Stimulated activated CD4-positive, alpha-beta T cell treated with anti-CD3 and anti-CD28 coated beads, Interleukin-1b, Interleukin-23, amount 100 ng/mL, for 4 hours (primary cell): ENCODE measurements around the gene KLF7.

Experiments
- DNase-seq, 2 donors: peaks; one replicate each; pipeline ENCODE4 v3.0.0-alpha.2; 2020; ENCODE audit warnings: low read depth in 2 of 2

The KLF7 gene

DNA sequence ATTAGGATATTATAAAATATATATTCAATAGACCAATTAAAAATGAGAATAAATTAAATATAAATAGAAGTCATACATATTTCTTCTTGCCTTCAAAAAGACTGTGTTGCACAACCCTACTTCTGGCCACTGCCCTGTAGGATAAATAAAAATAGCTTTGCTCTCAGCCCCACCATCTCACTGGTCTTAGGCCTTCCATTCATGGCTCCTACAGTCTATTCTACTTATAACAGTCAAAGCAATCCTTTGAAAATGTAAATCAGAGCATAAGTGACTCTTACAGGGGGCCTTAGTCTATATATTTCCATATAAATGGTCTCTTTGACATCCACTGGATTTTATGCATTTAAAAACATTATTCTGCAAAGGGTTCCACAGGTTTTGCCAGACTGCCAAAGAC, 72.9 kb downstream of the KLF7 start:
- DNase-seq = no peak

DNA sequence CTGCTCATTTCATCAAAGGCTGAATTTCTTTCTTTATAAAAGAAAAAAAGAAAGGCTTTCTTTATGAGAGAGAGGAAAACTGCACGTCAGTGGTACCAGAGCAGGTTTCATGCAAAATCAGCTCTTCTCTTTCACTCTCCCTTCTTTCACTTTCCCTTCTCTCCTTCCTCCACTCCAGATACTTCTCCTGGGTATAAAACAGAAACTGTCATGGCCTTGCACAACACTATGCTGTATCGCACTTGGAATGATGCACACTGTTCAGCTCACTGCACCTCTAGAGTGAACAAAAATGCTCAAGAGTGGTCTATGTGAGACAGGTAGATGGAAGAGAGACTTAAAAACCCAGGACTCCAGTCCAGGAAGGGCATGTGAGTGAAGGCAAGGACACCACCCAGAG, 73.8 kb downstream of the KLF7 start:
- no peak for DNase-seq

DNA sequence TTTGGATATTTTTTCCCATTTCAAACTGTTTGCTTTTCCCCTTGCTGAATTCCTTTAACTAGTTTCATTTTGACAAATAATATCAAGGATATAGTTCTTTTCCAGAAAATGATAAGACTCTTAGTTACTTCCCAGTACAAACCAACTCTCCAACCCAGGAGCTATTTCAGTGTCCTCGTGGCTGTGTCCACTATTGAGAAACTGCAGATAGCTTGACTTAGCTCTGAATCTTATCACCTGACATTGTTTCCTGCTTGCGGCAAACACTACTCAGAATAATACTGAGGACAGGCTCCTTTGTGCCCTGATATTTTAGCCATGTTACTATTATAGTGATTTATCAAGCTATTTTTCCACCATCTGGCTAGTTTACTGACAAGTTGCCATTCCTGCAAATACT, 74.6 kb downstream of the KLF7 start:
- DNase-seq = no peak

DNA sequence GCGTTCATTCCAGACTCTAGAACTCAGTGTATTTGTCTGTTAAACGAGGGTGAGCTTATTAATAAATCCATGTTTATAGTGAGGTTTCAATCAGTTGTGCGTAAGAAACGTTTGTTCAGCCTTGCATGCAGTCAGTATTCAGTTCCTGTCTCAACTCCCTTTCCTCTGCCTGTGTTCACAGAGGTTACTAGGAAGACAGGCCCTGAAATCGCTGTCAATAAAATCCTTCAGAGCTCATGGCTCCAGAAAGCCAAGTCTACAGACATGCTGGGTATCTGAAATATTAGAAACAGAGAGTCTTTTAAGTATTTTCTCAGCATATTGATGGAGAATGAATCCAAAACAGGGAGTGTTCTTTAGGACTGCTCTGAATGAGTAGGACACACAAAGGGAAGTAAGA, 75.4 kb downstream of the KLF7 start:
- DNase-seq = no peak

DNA sequence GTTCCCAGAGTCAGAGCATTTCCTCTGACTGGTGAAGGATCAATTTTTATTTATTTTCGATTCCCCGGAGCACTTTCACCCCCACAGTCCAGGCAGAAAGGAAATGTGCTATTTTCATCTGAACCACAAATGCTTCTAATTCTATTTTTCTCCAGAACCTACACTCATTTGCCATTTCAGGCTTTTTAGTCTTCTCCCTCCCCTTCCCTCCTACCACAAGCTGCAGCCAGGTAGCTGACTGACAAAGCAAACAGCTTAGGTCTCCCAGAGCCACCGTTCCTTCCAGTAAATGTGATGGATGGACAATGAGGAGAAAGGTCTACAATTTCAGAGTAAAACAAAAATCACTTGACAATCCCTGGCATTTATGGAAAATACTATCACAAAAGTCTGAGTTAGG, 76.9 kb downstream of the KLF7 start:
- DNase-seq = no peak

DNA sequence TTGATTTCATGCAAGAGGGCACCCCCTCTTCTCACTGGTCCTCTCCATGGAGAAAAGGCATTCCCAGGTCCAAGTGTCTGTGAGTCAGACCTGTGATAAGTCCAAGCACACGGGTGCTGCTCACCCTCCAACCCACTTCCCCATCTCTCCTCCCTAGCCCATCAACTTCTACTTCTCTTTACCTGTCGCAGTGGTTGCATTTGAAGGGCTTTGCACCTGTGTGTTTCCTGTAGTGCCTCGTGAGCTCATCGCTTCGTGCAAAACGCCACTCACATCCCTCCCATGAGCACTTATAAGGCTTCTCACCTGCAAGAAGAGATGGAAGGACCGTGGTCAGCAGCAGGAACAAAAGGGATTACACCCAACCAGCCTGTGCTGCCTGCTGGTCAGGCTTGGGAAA, 77.5 kb downstream of the KLF7 start:
- DNase-seq = no peak

DNA sequence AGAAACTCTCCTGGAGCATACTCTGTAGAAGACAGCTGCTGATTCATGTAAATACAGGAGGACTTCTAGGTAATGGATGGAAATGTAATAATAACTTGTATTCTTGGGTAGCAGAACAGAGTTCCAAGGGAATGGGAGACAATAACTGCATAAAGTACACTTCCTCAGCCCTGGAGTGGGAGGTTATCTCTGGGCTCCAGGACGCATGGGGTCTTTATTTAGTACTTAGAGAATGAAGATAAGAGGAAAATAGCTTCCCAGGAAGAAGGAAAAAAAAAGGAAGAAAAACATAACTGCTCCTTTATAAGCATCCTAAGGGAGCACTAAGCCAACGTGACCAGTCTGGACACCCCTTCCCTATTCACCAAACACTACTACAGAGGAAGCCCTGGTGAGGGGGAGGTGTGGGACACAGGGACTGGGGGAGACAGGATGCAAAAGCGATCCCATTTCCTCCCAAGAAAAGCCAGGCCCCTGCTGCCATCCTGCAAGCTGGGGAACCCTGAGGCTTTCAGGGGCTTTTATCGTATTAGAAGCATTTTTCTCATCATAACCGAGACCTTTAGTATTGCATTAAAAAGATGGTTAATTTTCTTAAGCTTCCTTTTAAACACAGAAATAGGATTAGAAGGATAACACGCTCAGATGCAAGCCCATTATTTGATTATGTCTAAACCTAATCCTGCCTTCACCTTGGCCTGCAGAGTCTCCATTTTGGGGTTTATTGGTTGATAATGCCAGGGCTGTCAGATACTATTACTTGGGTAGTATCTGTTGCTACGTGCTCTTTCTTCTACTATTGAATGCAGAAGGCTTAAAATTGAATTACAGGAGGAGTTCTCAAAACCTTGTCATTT, 78.5 kb downstream of the KLF7 start:
- DNase-seq = no peak

DNA sequence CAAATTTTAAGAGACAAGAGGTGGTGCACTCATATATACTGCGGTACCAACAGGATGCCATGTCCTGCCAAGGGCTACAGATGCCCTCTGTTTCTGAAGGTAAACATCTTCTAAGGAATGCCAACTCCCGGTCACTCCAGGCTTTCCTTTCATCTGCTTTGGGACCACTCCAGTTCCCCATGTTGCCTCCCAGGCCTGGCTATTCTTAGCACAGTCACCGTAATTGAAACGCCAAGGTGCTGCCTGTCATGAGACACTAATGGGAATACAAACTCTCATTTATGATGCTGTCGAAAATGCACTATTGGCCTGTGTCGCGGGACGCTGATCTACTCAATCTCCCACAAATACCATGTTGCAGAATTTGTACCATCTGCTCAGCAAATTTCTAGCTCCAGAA, 79.6 kb downstream of the KLF7 start:
- DNase-seq = no peak

DNA sequence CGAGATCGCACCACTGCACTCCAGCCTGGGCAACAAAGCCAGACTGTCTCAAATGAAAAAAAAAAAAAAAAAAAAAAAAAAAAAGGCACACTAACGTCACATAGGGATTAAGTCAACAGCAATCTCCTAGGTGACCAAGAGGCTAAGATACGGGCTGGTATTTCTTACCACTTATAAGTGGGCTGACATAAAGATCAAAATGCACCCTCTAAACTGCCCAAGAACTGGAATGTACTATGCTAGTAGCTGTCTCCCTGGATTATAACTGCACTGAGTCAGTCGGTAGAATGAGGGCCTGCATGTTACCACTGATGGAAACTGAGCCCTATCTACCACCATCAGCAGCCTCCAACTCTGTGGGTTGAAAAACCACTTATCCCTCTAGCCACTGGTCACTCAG, 80.6 kb downstream of the KLF7 start:
- DNase-seq = no peak

DNA sequence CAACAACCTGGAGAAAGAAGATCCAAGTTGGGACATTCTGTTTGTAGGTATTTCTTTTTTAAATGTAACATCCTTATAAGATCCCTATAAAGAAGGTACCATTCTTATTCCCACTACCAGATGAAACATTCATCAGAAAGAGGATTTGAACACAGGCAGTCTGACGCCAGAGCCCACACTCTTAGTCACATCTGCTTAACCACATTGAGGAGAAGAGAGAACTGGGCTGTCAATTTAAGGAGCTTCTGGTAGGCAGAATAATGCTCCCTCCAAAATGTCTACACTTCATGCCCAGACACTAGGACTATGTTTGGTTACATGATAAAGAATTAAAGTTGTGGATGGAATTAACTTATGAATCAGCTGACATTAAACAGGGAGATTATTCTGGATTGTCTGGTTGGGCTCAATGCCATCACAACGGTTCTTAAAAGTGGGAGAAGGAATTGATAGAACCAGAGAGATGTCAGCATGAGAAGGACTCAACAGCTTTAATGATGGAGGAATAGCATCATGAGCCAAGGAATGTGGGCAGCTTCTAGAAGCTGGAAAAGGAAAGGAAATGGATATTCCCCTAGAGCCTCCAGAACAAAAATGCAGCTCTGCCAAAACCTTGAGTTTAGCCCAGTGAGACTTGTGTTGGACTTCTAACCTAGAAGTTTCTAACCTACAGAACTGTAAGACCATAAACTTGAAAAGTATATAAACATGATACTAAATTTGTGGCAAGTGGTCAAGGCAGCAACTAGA, 82.2 kb downstream of the KLF7 start:
- no peak for DNase-seq

DNA sequence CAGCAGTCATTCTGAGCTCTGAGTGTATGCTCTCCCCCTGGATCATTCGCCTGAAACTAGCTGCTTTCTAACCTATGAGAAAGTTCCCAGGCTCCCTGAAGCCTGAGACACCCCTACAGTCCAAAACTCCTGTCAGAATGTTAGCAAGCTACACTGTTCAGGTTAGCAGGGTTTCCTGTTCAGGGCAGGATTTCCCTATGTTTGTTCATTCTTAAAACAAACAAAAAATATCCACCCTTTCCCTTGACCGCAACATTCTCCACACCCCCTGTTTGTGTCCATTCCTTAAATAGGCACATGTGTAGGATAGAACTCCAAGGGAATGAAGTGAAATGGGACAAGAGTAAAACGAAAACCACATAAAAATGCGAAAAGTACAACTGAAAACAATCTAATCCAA, 83.1 kb downstream of the KLF7 start:
- no peak for DNase-seq

DNA sequence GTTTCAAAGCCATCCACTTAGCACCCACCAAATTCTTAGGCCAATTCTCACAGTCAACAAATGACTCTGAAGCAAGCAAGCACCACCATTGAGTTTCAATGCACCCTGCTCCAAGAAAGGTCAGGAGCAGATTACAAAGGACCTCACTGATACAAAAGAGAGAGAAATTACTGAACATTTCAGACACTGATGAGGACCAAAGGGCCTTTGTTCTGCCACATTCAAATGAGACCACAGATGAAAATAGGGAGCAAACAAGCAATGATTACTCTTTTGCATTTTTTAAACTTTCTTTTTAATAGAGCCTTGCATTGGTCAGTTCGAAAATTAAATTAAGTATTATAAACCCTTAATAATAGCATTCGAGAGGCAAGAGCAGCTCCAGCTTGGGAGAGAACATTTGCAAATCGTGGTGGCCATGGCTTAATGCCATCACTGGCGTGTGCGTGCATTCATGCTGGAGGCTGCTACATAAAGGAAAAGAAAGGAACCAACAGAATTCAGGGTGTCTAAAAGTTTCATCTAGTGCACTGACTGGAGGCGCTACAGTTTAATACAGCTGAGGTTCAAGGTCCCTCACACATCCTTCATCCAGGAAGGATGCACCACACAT, 87.5 kb downstream of the KLF7 start:
- DNase-seq = no peak

DNA sequence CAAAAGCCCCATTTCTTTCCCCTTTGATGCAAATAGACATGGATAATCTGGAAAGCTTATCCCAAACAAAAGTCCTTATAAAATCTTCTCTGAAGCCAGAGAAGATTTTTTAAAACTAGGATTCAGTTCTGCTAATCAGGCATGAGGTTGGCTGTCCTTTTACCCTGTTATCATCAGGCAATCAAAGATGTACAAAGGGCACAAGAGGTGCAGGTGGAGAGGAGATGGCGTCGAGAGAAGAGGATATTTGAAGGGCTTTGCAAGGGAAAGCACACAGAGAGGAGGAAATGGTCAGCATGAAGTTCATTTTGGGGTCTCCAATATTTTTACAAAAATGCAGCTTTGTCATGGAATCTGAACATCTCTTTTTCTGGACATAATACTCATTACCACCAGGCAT, 88.5 kb downstream of the KLF7 start:
- no peak for DNase-seq

DNA sequence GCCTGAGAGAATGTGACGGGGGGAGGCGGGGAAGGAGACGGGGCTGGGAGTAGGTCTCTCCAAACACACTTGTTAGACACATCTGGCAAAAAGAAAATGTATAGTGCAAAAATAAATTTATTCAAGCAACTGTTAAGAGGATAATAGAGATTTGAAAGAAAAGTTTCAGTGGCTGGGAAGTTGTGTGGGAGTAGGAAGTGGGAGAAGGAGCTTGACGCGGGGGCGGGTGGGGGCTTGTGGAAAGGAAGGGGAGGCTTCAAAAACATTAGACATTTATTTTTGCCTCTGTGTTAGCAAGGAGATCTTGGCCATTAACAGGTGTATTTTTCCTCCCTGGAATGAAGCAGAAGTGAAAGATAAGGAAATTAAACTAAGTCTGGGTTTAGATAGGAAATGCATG, 90.3 kb downstream of the KLF7 start:
- no peak for DNase-seq

DNA sequence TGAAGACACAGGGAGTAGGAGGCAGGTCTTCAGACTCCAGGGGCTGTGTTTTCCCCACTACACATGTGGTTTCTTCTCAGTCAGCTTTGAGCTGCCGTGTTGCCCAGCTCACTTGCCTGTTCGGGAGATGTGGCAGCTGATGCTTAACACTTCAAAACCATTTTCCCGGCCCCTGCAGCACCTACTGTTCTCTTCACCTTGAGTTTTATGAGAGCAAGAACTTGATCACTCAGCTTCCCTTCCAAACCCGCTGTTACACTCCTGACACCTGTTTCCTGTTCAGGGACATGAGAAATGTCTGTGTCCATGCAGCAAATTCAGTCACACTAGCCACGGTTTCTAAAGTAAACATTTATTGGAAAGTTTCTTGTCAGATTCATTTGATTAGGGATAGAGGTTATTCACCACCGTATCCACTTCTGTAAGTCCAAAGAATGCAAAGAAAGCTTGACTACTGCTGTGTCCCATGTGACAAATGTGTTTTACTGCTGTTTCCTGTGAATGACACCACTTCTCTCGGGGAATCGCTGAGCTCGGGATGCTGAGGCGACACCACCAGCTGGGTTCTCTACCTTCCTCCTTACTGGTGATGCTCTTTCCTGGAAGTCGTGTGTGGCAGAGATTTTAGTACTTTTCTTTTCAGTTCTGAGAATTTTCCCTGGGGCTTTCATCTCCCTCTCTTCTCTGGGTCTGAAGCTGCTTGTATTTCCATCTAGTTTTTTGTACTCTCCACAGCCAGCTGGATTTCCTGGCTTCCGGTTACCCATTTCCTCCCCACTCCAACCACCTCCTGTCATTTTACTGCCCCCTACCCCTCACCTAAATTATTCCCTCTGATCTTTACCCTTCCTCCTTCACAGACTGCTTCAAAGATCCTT, 91.7 kb downstream of the KLF7 start:
- peak; percentile 13 to 18 for DNase-seq

DNA sequence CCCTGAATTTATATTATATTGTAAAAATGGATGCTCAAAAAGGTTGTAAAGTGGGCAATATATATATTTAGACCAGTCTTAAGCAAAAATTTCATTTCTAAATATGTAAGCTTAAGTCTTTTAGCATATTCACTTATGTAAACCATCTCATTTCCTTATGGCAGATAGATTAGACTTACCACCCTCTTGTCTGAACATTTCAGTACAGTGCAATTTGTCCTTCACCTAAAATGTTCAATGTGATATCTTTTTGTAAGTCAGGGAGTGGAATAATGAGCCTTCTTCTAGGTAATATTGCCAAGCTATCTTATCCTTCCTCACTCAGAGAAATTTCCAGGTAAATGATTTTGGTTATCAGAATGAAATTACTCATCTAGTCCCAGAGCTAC, 92.3 kb downstream of the KLF7 start:
- DNase-seq = no peak

DNA sequence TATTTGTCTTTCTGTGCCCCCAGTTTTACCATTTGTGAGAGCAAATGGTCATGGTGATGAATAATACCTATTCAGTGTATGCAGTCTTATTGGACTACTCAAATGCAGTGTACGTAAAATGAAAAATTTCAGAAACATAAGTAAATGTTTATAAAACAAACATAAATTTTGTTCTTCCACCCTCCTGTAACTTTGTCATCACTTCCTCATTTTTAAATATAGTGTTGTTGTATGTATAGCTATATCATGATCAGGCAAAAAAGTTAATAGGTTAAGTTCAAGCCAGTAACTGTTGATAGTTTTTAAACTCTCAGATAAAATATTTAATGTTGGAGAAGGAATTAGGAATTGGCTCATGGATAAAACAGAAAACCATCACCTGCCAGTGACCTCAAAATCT, 93.2 kb downstream of the KLF7 start:
- no peak for DNase-seq

DNA sequence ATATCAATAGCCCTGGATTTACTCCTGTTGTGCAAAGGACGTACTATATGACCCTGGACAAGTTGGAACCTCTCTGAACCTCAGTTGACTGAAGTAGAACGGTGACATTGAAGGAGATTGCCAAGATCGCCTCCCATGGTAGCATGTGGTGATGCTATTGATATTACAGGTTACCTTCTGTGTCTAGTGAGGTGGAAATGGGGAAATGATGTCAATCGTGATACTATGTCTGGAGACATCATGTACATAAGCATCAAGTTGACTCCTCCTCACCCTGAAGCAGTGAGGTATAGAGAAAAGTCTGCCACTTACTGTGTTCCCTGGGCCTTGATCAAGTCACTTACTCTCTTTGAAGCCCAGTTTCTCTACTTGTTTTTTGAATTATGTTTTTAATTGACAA, 93.9 kb downstream of the KLF7 start:
- DNase-seq = no peak

DNA sequence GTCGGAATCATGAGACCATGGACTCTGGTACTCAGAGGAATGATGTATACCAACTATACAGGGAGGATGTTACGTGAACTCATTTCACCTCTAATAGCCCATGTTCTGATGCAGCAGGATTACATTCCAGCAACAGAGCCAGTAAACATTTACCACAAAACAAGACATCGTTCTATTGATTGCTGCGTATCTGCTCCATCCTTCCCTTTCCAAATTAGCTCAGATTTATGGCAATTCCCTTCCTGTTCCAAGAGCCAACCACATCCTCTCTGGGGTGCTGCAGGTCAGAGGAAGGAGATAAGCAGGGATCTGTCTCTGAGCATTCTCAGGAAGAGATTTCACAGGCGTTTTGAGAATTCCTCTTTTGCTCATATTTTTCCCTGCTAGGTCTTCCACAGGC, 98.3 kb downstream of the KLF7 start:
- no peak for DNase-seq

DNA sequence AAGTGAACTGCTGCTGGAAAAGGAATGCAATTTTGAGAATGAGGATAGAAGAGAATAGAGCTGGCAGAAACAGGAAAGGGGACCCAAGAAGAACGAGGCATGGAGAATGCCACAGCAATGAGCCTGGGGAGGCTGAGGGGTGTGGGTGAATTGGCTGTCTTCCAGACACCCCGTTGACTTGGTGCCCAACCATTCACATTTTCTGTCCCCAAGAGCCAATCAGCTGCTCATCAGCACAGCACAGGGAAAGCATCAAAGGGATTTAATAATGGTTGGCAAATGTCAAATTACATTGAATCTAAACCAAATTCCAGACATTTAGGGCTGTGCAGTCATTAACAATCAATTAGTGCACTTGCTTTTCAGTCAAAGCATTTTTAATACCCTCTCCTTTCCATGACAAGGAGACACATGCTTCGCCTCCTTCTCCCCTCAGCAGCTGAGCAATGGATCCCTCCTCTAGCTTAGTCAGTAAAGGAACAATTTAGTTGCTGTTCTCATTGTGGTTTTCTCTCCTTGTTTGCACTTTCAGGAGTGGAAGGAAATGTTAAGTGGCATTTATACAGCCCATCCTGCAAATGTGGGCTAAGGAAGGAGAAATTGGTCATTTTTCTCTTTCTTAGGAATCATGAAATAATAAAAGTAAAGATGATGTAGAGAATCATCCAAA, 98.8 kb downstream of the KLF7 start:
- DNase-seq = no peak

DNA sequence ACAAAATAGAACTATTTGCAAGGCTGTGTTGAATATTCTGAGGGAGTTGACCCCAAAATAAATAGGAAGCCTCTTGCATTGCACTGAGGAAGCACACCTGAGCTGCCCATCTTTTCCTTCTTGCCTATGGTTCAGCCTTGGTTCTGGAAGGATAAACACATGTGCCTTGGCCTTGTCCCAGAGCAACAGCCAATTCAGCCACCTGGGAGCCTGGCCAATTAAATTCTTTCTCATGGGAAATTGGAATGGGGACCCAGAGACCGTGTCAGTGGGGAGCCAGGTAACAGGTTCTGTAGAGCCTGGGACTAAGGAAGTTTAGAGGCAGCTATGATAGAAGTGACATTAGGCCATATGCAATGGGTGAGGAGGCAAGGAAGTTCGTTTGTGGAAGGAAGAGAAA, 99.6 kb downstream of the KLF7 start:
- no peak for DNase-seq
